HepG2 (cell line): Measurements from ENCODE around the gene B3GNT9.

Experiments
- KLF12 ChIP-seq: sonication (generic); formaldehyde crosslinking; IDR thresholded peaks from 2 replicates; pipeline ENCODE4 v1.4.0; 2020; ENCODE audit warnings: missing genetic modification reagents, borderline replicate concordance
- TAF15 ChIP-seq: fragments of 200-400 bp; formaldehyde crosslinking; IDR thresholded peaks from one replicate; pipeline ENCODE4 v1.6.1; 2018; ENCODE audit warnings: mild to moderate bottlenecking, low read depth, low read length; ENCODE audit not compliant: poor library complexity, severe bottlenecking
- TBP ChIP-seq: sonication (generic); formaldehyde crosslinking; IDR thresholded peaks from 2 replicates; pipeline ENCODE4 v1.5.0; 2020; ENCODE audit warnings: missing genetic modification reagents

DNA sequence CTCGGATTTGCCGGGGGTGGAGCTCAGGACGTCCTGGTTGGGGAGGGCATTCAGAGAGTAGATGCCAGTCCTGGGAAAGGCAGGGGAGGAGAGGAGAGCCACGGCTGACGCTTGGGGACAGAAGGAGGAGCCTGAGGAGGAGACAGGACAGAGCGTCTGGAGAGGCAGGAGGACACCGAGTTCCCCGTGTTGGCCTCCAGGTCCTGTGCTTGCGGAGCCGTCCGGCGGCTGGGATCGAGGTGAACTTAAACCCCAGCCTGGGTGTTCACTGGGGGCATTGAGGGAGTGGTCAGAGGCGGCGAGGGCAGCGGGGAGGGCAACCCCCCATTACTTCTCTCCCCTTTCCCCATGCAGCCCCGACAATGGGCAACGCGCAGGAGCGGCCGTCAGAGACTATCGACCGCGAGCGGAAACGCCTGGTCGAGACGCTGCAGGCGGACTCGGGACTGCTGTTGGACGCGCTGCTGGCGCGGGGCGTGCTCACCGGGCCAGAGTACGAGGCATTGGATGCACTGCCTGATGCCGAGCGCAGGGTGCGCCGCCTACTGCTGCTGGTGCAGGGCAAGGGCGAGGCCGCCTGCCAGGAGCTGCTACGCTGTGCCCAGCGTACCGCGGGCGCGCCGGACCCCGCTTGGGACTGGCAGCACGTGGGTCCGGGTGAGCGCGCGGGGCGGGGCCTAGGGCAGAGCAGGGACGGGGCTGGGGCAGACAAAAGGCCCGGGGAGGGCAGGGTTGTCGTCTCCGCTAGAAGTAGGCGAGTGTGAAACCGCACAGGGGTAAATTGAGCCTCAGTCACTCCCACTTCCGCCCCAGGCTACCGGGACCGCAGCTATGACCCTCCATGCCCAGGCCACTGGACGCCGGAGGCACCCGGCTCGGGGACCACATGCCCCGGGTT is 23.3 kb upstream of the B3GNT9 start:
- TF ChIP-seq KLF12 (peak; percentile 83; the same call in 1 of the 2 replicates), TBP (no peak), TAF15 (peak; percentile 92)
